Fibroblast of skin of left quadriceps (primary cell): ENCODE data around the gene TRAPPC5.

Experiments
- DNase-seq, 2 experiments: peaks; one replicate each; pipeline ENCODE4 v3.0.0-alpha.2; 2013; ENCODE audit warnings: low read depth in 2 of 2

The TRAPPC5 gene

DNA sequence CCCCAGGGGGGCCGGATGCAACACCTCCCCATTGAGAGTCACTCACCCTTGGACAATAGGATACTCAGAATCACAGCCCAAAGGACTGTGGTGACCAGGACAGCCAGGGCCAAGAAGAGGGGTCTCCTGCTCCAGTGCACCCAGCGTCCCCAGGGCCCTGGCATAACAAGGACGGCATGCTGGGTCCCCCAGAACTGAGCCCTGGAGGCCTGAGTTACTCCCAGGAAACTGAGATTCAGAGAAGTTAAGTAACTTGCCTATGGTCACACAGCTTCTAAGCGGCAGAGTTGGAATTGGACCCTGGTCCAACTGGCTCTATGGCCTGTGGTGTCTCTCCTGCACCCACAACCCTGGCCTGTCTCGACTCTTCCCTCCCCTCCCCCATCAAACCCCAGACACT is 51.0 kb downstream of the TRAPPC5 start:
- no peak for DNase-seq

- DNase-seq = no peak
These were observed 51.4 kb downstream of the TRAPPC5 start, which contains the start of gene CLEC4G for GRCh38 chr19:7732045-7732444. Gene CLEC4G, minus strand, starts transcription at chr19:7732110. Its CDS starts 8 bp downstream, at chr19:7732102.

DNA sequence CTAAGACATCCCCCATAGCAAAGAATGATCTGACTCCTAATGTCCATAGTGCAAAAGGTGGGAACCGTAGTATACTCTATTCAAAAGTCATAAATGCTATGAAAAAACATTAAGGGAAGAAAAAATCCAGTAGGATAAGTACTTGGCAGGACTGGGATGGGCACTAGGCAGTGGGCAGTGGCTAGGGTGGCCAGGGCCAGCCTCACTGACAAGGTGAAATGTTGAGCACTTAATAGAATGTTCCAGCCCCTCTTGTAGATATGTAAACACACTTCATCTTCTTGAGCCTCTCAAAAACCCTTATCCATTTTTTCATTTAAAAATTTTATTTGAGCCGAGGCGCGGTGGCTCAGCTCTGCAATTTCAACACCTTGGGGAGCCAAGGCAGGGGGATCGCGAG is 52.7 kb downstream of the TRAPPC5 start:
- no peak for DNase-seq

- no peak for DNase-seq
These were observed 53.9 kb downstream of the TRAPPC5 start for GRCh38 chr19:7734220-7735203.

- no peak for DNase-seq
These were observed 55.5 kb downstream of the TRAPPC5 start for GRCh38 chr19:7736148-7736547.

- no peak for DNase-seq
These were observed 56.6 kb downstream of the TRAPPC5 start for GRCh38 chr19:7737215-7737614.
